HUES6 (cell line): ENCODE measurements around the gene DNAAF2.
"Not testable (repeated sequence)": the region's sequence is repeated elsewhere in the genome, so short reads cannot be mapped to it uniquely, and the experiment has no call there.

ENCODE experiments used
- H3K27ac ChIP-seq: 2 replicates; pipeline ENCODE4 v1.7.0; 2013; ENCODE audit warnings: low read depth, mild to moderate bottlenecking, low read length, inconsistent platforms
- H3K27me3 ChIP-seq: 2 replicates; pipeline ENCODE4 v1.6.1; 2013; ENCODE audit warnings: low read length; ENCODE audit not compliant: control insufficient read depth, insufficient read depth
- H3K36me3 ChIP-seq: 2 replicates; pipeline ENCODE4 v1.6.1; 2013; ENCODE audit warnings: low read length; ENCODE audit not compliant: control insufficient read depth, insufficient read depth
- H3K4me1 ChIP-seq: 2 replicates; pipeline ENCODE4 v1.6.1; 2013; ENCODE audit warnings: low read length; ENCODE audit not compliant: control insufficient read depth, insufficient read depth
- H3K4me3 ChIP-seq: 2 replicates; pipeline ENCODE4 v1.5.1; 2013; ENCODE audit warnings: low read depth, low read length
- H3K9ac ChIP-seq: one replicate; pipeline ENCODE4 v1.6.1; 2013; ENCODE audit warnings: mild to moderate bottlenecking, low read length
- H3K9me3 ChIP-seq: 2 replicates; pipeline ENCODE4 v1.6.1; 2013; ENCODE audit warnings: low read depth, low read length; ENCODE audit not compliant: control insufficient read depth, insufficient read depth

The DNAAF2 gene

GRCh38 chr14:49620182-49621113, 14.6 kb downstream of the DNAAF2 start, which contains the start of the genes MGAT2 and RPL36AL:
TSS of gene MGAT2 (plus strand) at chr14:49620799. CDS start at chr14:49621269, 470 bp downstream.
TSS of gene RPL36AL (minus strand) at chr14:49620626. CDS start at chr14:49619104, 1,522 bp downstream.
- Histone ChIP-seq H3K4me3 (peak within 1 kb of the TSS; percentile 100), H3K27ac (peak within 1 kb of the TSS; percentile 95), H3K36me3 (peaks cover 28% of the 10 kb centered on the region), H3K9me3 (no peaks in the 10 kb centered on the region), H3K4me1 (peaks cover 8% of the 10 kb centered on the region), H3K9ac (peak within 1 kb of the TSS; percentile 96), H3K27me3 (no peaks in the 10 kb centered on the region)

GRCh38 chr14:49619730-49620129, 15.3 kb downstream of the DNAAF2 start:
- Histone ChIP-seq H3K9me3 (no peaks in the 10 kb centered on the region), H3K27ac (peak overlapping the region; percentile 95), H3K9ac (peak overlapping the region; percentile 96), H3K4me3 (peak overlapping the region; percentile 100), H3K27me3 (no peaks in the 10 kb centered on the region), H3K4me1 (peaks cover 8% of the 10 kb centered on the region), H3K36me3 (peaks cover 27% of the 10 kb centered on the region)

GRCh38 chr14:49619273-49619672, 15.8 kb downstream of the DNAAF2 start:
- H3K4me1 ChIP-seq, H3K9me3 ChIP-seq, H3K27me3 ChIP-seq, H3K27ac ChIP-seq: not testable (repeated sequence)
- Histone ChIP-seq H3K4me3 (peak overlapping the region; percentile 100), H3K9ac (peak overlapping the region; percentile 96), H3K36me3 (peaks cover 31% of the 10 kb centered on the region)

GRCh38 chr14:49617852-49618519, 17.1 kb downstream of the DNAAF2 start:
- no peak overlapping the region for H3K27ac ChIP-seq
- H3K4me1 ChIP-seq, result peaks cover 8% of the 10 kb centered on the region
- H3K36me3 ChIP-seq, result peaks cover 33% of the 10 kb centered on the region
- no peaks in the 10 kb centered on the region for H3K9me3 ChIP-seq
- H3K27me3 ChIP-seq, result no peaks in the 10 kb centered on the region
- no peak overlapping the region for H3K9ac ChIP-seq
- H3K4me3 ChIP-seq, result no peak overlapping the region

GRCh38 chr14:49615776-49616175, 19.3 kb downstream of the DNAAF2 start:
- H3K4me3 ChIP-seq, result no peak overlapping the region
- no peaks in the 10 kb centered on the region for H3K27me3 ChIP-seq
- peaks cover 33% of the 10 kb centered on the region for H3K36me3 ChIP-seq
- H3K9me3 ChIP-seq, result no peaks in the 10 kb centered on the region
- H3K9ac ChIP-seq, result no peak overlapping the region
- H3K27ac ChIP-seq, result no peak overlapping the region
- H3K4me1 ChIP-seq, result no peaks in the 10 kb centered on the region

- Histone ChIP-seq H3K4me3 (no peak overlapping the region), H3K27ac (no peak overlapping the region), H3K36me3 (peaks cover 31% of the 10 kb centered on the region)
Measured at GRCh38 chr14:49614196-49614595, 20.8 kb downstream of the DNAAF2 start.

GRCh38 chr14:49612671-49613070, 22.4 kb downstream of the DNAAF2 start:
- Histone ChIP-seq H3K9me3 (no peaks in the 10 kb centered on the region), H3K27ac (no peak overlapping the region), H3K27me3 (no peaks in the 10 kb centered on the region), H3K4me3 (no peak overlapping the region), H3K36me3 (peaks cover 23% of the 10 kb centered on the region), H3K4me1 (no peaks in the 10 kb centered on the region), H3K9ac (no peak overlapping the region)

More at GRCh38 chr14:49614196-49614595, 20.8 kb downstream of the DNAAF2 start:
- no peak overlapping the region for H3K9ac ChIP-seq
- H3K27me3 ChIP-seq, result no peaks in the 10 kb centered on the region
- no peaks in the 10 kb centered on the region for H3K9me3 ChIP-seq
- no peaks in the 10 kb centered on the region for H3K4me1 ChIP-seq

- H3K27ac ChIP-seq, result no peak overlapping the region
- no peaks in the 10 kb centered on the region for H3K4me1 ChIP-seq
- H3K27me3 ChIP-seq, result no peaks in the 10 kb centered on the region
- H3K36me3 ChIP-seq, result peaks cover 23% of the 10 kb centered on the region
- no peaks in the 10 kb centered on the region for H3K9me3 ChIP-seq
- H3K4me3 ChIP-seq, result no peak overlapping the region
- no peak overlapping the region for H3K9ac ChIP-seq
Measured at GRCh38 chr14:49612251-49612650, 22.8 kb downstream of the DNAAF2 start.

GRCh38 chr14:49607583-49607982, 27.5 kb downstream of the DNAAF2 start:
- Histone ChIP-seq H3K27ac (no peak overlapping the region), H3K9ac (no peak overlapping the region), H3K4me3 (no peak overlapping the region), H3K27me3 (no peaks in the 10 kb centered on the region), H3K9me3 (no peaks in the 10 kb centered on the region), H3K4me1 (no peaks in the 10 kb centered on the region), H3K36me3 (peaks cover 34% of the 10 kb centered on the region)

- Histone ChIP-seq H3K4me3 (peak within 1 kb of the TSS; percentile 97), H3K36me3 (peaks cover 18% of the 10 kb centered on the region), H3K9ac (peak within 1 kb of the TSS; percentile 99), H3K27me3 (no peaks in the 10 kb centered on the region), H3K4me1 (no peaks in the 10 kb centered on the region), H3K27ac (peak within 1 kb of the TSS; percentile 94), H3K9me3 (no peaks in the 10 kb centered on the region)
Measured at GRCh38 chr14:49598485-49599300, 36.4 kb downstream of the DNAAF2 start, which contains the start of gene LRR1. TSS of gene LRR1 (plus strand) at chr14:49598940. CDS start at chr14:49599021, 81 bp downstream.
